ENCODE results near the gene DAPK1.

DNA sequence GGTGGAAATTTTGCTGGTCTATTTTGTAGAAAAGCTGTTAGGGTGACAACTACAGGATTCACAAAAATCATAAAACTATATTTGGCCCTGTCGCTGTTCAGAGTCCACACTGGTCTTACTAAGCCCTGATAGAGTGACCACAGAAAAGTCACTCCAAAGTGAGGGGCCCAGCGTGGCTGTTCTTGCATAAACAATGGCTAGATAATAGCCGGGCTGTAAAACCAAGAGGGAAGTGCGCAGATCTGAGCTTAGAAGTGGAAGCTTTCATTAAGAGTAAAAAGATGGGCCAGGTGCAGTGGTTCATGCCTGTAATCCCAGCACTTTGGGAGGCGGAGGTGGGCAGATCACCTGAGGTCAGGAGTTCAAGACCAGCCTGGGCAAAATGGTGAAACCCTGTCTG is 212.8 kb downstream of the DAPK1 start:
- TF ChIP-seq, protein P1, sequence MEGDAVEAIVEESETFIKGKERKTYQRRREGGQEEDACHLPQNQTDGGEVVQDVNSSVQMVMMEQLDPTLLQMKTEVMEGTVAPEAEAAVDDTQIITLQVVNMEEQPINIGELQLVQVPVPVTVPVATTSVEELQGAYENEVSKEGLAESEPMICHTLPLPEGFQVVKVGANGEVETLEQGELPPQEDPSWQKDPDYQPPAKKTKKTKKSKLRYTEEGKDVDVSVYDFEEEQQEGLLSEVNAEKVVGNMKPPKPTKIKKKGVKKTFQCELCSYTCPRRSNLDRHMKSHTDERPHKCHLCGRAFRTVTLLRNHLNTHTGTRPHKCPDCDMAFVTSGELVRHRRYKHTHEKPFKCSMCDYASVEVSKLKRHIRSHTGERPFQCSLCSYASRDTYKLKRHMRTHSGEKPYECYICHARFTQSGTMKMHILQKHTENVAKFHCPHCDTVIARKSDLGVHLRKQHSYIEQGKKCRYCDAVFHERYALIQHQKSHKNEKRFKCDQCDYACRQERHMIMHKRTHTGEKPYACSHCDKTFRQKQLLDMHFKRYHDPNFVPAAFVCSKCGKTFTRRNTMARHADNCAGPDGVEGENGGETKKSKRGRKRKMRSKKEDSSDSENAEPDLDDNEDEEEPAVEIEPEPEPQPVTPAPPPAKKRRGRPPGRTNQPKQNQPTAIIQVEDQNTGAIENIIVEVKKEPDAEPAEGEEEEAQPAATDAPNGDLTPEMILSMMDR (IDR thresholded peaks at IDR 0.05; ENCODE audit: low read depth, low read length), result no peak
- TF ChIP-seq EZH2phosphoT487 (IDR thresholded peaks at IDR 0.05; ENCODE audit: low read depth), result no peak
